8988T (cell line): Measurements from ENCODE around the gene SUPT20HL2.
"Not testable (repeated sequence)": the region's sequence is repeated elsewhere in the genome, so short reads cannot be mapped to it uniquely, and the experiment has no call there.

ENCODE experiments used
- DNase-seq: peaks from one replicate; pipeline ENCODE4 v3.0.0; 2011

The SUPT20HL2 gene

GRCh38 chrX:24308803-24309202 lies 5.1 kb downstream of the SUPT20HL2 start:
- DNase-seq = not testable (repeated sequence)

DNA sequence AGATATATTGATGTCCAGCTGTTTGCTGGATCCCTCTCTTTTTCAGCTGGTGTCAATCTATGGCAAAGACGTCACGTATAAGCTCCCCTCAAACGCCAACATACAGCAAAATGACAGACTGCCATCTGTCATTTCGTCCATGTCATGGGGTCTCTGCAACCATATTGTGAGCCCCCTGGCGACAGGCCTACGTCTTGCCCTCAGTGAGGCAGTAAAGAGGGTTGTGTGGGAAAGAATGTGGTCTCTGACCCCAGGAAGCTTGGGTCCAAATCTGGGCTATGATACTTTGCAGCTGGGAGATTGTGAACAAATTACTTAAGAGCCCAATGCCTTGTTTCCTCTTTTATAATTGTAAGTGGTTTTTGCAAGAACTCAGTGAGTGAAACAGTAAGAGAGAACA lies 7.4 kb downstream of the SUPT20HL2 start:
- no peak for DNase-seq

- no peak for DNase-seq
These were observed 8.0 kb downstream of the SUPT20HL2 start for GRCh38 chrX:24305905-24306304.

DNA sequence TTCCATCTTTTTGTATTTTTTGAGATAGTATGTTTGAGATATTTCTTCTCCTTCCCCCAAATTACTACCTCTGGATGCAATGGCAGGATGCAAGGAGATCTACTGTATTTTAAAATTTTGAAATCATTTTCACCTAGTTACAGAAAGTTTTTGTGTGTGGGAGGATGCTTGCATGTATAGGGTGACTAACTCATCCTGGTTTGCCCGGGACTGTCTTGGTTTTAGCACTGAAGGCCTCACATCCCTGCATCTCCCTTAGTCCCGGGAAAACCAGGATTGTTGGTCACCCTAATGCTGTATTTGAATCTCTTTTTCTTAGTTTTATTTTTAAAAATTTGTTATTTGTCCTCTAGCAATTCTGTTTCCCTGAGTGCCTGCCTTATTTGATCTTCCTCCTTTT lies 12.1 kb downstream of the SUPT20HL2 start:
- DNase-seq = no peak

DNA sequence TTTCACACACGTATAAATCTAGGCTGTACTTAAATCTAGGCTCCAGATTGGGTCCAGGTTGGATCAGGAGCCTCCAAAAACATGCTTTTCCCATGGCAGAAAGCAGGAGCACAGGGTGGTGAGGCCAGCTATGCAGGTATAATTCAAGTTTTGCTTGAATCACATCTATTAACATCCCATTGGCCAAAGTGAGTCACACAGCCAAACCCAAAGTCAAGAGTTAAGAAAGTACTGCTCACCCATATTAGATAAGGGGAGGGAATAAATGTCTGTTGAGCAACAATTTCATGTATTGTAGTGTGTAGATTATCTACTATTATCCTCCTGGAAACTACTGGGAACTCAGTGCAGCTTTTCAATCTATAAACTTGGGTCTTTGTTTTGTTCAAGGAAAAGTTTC lies 12.8 kb downstream of the SUPT20HL2 start:
- DNase-seq = no peak

DNA sequence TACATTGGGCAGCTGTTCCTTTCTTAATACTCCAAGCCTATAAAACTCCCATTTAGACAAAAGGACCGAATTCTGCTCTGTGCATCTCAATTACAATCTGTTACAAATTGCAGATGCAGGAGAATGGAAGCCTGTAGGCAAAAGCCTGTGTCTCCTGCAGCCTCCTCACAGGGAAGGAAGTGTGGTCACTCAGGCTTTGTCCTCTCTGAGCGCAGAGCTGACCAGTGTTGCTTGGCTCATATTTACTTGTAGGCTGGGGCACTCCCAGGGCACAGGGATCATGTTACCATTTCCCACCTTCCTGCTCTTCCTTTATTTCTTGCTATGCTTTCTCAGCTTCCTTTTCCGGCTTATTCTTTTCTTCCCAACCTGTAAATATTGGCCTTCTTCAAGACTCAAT lies 15.7 kb downstream of the SUPT20HL2 start:
- DNase-seq = no peak

DNA sequence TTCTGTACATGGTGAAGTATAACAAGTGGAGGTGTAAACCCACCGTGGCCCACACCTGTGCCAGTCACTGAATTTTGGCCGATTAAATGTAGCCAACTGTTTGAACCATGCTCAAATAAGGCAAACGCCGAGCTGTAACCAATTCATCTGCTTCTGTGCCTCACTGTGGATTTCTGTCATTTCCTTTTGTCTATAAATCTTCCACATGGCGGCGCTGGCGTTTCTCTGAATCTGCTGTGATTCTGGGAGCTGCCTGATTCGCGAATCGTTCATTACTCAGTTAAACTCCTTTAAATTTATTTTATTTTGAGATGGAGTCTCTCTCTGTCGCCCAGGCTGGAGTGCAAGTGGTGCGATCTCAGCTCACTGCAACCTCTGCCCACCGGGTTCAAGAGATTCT lies 19.2 kb downstream of the SUPT20HL2 start:
- DNase-seq = no peak

GRCh38 chrX:24293412-24293811 lies 20.5 kb downstream of the SUPT20HL2 start:
- DNase-seq = no peak

DNA sequence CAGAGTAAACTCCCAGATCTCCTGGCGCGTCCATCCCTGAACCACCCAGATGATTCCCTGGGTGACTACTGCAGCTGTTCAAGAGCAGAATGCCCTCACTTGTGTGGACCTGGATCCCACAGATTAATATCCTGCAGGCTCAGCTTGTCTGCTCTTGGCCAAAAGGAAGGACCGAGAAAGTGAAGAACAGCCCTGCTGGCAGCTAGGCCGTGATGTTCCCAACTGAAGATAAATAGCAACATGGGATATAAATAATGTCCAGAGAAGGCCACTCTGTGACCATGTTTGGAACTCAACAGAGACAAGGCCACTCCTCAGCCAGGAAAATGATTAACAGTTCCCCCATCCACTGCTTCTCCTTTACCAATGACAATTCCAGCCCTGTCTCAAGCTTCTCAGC lies 21.5 kb downstream of the SUPT20HL2 start:
- DNase-seq = no peak

DNA sequence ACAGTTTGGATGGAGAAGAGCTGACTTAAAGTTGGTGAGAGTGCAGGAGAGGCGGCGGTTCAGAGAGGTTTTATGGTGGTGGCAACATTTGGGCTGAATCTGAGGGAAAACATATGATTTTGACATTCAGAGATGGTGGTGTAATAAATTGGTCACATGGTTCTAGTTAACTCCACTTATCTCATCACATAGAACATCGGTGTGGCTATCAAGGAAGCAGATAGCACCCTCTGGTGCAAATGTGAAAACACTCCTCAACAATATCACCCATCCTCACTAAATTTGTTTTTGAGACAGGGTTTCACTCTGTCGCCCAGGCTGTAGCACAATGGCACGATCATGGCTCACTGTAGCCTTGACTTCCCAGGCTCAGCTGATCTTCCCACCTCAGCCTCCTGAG lies 28.8 kb downstream of the SUPT20HL2 start:
- no peak for DNase-seq

GRCh38 chrX:24283127-24283794 lies 30.6 kb downstream of the SUPT20HL2 start:
- DNase-seq = no peak

DNA sequence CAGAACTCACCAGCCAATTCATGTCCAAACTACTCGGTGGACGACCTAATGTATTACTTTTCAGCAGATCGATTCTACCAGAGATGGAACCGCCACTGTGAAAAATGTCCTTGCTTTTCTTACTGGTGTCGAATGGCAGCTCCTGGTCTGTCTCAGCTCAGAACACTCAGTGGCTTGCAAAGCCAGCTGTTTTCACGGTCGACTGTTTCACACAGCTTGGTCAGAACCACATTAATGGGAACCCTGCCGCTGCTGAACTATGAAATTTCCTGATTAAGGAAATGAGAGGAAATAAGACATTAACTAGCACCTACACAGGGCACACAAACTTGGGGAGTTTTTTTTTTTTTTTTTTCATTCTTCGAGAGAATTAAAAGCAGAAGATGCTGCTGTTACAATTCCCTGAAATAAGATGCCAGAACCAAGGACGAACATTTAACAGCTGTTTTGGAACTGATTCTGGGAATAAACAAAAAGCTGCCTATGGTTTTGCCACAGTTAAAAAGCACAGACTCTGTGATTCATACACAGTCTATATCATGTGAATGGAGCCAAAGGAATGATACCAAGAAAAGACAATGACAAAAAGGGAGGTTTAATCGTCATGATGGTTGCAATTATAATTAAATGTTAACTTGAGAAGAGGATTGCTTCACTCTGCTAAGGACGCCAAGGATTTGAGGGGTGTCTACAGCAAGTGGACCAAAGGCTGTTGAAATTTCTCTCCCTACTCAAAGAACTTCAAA lies 31.3 kb downstream of the SUPT20HL2 start:
- no peak for DNase-seq

- no peak for DNase-seq
These were observed 36.5 kb downstream of the SUPT20HL2 start for GRCh38 chrX:24277405-24277804.

- DNase-seq = no peak
These were observed 37.9 kb downstream of the SUPT20HL2 start for GRCh38 chrX:24276015-24276414.

DNA sequence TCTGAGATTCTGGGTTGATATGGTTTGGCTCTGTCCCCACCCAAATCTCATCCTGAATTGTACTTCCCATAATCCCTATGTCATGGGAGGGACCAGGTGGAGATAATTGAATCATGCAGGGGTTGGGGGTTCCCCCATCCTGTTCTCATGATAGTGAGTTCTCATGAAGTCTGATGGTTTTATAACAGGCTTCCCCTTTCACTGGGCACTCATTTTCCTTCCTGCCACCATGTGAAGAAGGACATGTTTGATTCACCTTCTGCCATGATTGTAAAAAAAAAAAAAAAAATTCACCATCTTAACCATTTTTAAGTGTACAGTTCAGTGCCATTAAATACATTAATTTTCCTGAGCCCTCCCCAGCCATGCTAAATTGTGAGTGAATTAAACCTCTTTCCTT lies 42.6 kb downstream of the SUPT20HL2 start:
- DNase-seq = no peak

GRCh38 chrX:24268786-24269185 lies 45.1 kb downstream of the SUPT20HL2 start:
- DNase-seq = no peak

- no peak for DNase-seq
These were observed 46.9 kb downstream of the SUPT20HL2 start for GRCh38 chrX:24266996-24267395.

DNA sequence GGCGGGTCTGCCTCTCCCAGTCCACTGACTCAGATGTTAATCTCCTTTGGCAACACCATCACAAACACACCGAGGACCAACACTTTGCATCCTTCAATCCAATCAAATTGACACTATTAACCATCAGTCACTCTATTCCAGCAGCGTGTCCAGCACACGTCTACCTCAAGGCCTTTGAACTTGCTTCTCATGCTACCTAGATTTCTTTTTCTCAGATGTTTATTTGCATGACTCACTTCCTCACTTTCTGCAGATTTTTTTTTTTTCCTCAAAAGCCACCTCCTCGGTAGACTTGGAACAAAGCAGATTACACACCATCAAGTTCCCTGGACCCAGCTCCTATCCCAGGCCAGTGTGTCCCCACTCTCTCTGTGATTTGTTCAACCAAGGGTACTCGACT lies 49.5 kb downstream of the SUPT20HL2 start:
- DNase-seq = no peak

GRCh38 chrX:24262309-24262708 lies 51.6 kb downstream of the SUPT20HL2 start:
- no peak for DNase-seq
